Psoas muscle (tissue), 8 donors: ENCODE data around the gene MTFP1. TPM values are rescaled to one million over a fixed set of nuclear protein-coding genes. Genes with fewer than 3 reads are reported as not detected.

Experiments used
- ATAC-seq, 4 donors: fragments of 200-7000 bp; cut with Tn5 transposase; one replicate each; pipeline ENCODE4 v1.9.1; 2020; ENCODE audit warnings: moderate library complexity in 3 of 4, mild to moderate bottlenecking in 2 of 4
- DNase-seq, 2 donors: peaks; one replicate each; pipeline ENCODE4 v3.0.0-alpha.2; 2020
- H3K27ac ChIP-seq: fragments of 200-600 bp; one replicate; pipeline ENCODE4 v1.8.0; 2022
- H3K27me3 ChIP-seq, 3 donors: fragments of 200-600 bp in 1 of 3; one replicate each; pipeline versions ENCODE4 v1.6.1 to v1.8.0; 2013 to 2022; ENCODE audit warnings: low read length in 2 of 3, mild to moderate bottlenecking in 2 of 3, moderate library complexity in 1 of 3; ENCODE audit not compliant: insufficient read depth in 3 of 3
- H3K36me3 ChIP-seq, 2 donors: fragments of 200-600 bp in 1 of 2; one replicate each; pipeline versions ENCODE4 v1.6.1 to v1.8.0; 2013 to 2022; ENCODE audit warnings: low read depth in 1 of 2, mild to moderate bottlenecking in 1 of 2, moderate library complexity in 1 of 2; ENCODE audit not compliant: insufficient read depth in 1 of 2
- H3K4me1 ChIP-seq: fragments of 200-600 bp; one replicate; pipeline ENCODE4 v1.8.0; 2022
- H3K4me3 ChIP-seq: fragments of 200-600 bp; one replicate; pipeline ENCODE4 v1.8.0; 2022; ENCODE audit warnings: mild to moderate bottlenecking
- H3K9me3 ChIP-seq: fragments of 200-600 bp; one replicate; pipeline ENCODE4 v1.8.0; 2022
- CTCF ChIP-seq: fragments of 200-600 bp; IDR thresholded peaks from one replicate; pipeline ENCODE4 v1.8.0; 2022; ENCODE audit warnings: antibody characterized with exemption
- WGBS, 3 donors: extraction: QIAGEN DNeasy Blood & Tissue Kit; methylation state at CpG; one replicate each; pipeline versions ENCODE4 v1.1.6 to v1.1.7; 2013; 5-methylcytosine and 5-hydroxymethylcytosine counted together
- intact Hi-C, 2 donors: fragments of 100-400 bp; cut with DNase I; formaldehyde crosslinking; loops; one replicate each; pipeline versions ENCODE4 v1.11.0 to v1.14.2; 2022
- long read RNA-seq, 2 donors: library from polyadenylated mRNA; unstranded; transcript quantifications; one replicate each; pipeline ENCODE4 v2.0.0, GENCODE V29; 2021
- polyA plus RNA-seq, 3 donors: library from polyadenylated mRNA; stranded (reverse); fragments of 200-250 nt; gene quantifications; one replicate each; pipeline ENCODE4 v1.2.3, GENCODE V29; 2013
- total RNA-seq, 4 donors: library from RNA; stranded (reverse); fragmentation: NEBNext Ultra II Directional in 2 of 4; extraction: Animal tissue kit (Norgen Biotek cat#: 25700) in 2 of 4; gene quantifications; one replicate each; pipeline versions ENCODE4 v1.2.1 to v1.2.4, GENCODE V29; 2021 to 2023
- donor health status: healthy with polysubstance abuse.
- donor health status: DM: no; HTN: no; CAD: no; lungs with moderate emphysema.
- donor health status: Bipolar disorder and iron deficiency.
- donor health status: healthy.
- donor health status: DM: yes; HTN: yes; CAD: no.
- donor health status: DM: no; HTN: no; CAD: no.
- donor health status: DM: no; HTN: no; CAD: no.
- donor health status: DM: yes; HTN: yes; CAD: no.

MTFP1 gene
- total RNA-seq (10 to 100 TPM in 3 of 4 donors, 1 to 10 TPM in 1; 4.3 to 68.7 (median 17.7) TPM), polyA plus RNA-seq (100 to 1,000 TPM in 1 of 3 donors, 10 to 100 TPM in 2; 50.8 to 156 (median 71.3) TPM)
- long read RNA-seq, donor 1, partial matches to known transcripts = 0 of 5 reads
- long read RNA-seq, donor 1, other reads (novel, unspliced or antisense) = 0 of 5 reads
- long read RNA-seq, donor 2, transcript MTFP1-201 (4 exons, 1,370 nt) = major isoform, 38 of 52 reads
- long read RNA-seq, donor 2, transcript MTFP1-203 (4 exons, 912 nt) = minor isoform, 5 of 52 reads
- long read RNA-seq, donor 2, partial matches to known transcripts = 1 of 52 reads
- long read RNA-seq, donor 2, other reads (novel, unspliced or antisense) = 5 of 52 reads

- Histone ChIP-seq H3K4me3 (peak within 1 kb of the TSS; percentile 83), H3K27me3 (no peaks in the 10 kb centered on the region), H3K36me3 (peaks cover 0 to 8% of the 10 kb centered on the region in 2 donors), H3K27ac (peak within 1 kb of the TSS; percentile 72), H3K9me3 (no peaks in the 10 kb centered on the region), H3K4me1 (peaks cover 24% of the 10 kb centered on the region)
- WGBS, 3 donors = 1 to 2% (median 2%) methylated on average over 53 to 61 of the region's 61 CpGs
- DNase-seq = peak; percentile 67 to 74
- intact Hi-C loops = loop anchor here (2.0 to 10.0 kb wide), 4 partner anchors 34 to 179 kb away; partner anchors contain the start of genes CCDC157 (in 1 of the 2), SF3A1 (in 1 of the 2) and TCN2 (in 1 of the 2)
- peak in 1 of 4 donors; percentile 7 for ATAC-seq
- TF ChIP-seq CTCF = no peak
Observed at GRCh38 chr22:30425616-30426387, at the start of gene MTFP1. Gene MTFP1 (plus strand): TSS chr22:30425768. CDS start chr22:30425880, 112 bp downstream.

GRCh38 chr22:30380011-30380410 lies 45.6 kb upstream of the MTFP1 start:
- no peak for TF ChIP-seq CTCF
- peaks cover 0 to 39% of the 10 kb centered on the region in 2 donors for H3K36me3 ChIP-seq
- H3K4me3 ChIP-seq = no peak overlapping the region
- no peak overlapping the region for H3K27ac ChIP-seq
- no peaks in the 10 kb centered on the region for H3K27me3 ChIP-seq
- ATAC-seq = no peak
- H3K9me3 ChIP-seq = no peaks in the 10 kb centered on the region
- peak in 1 of 2 donors; percentile 46 for DNase-seq
- H3K4me1 ChIP-seq = no peaks in the 10 kb centered on the region
- intact Hi-C loops = no loop called here
- 95 to 98% (median 96%) methylated on average over 20 of the region's 20 CpGs for WGBS, 3 donors

- DNase-seq = peak in 1 of 2 donors; percentile 18
- ATAC-seq = no peak
- Histone ChIP-seq H3K36me3 (peaks cover 0 to 39% of the 10 kb centered on the region in 2 donors), H3K27ac (no peak overlapping the region), H3K4me3 (no peak overlapping the region), H3K4me1 (peaks cover 3% of the 10 kb centered on the region), H3K27me3 (no peaks in the 10 kb centered on the region), H3K9me3 (no peaks in the 10 kb centered on the region)
- WGBS, 3 donors = 86 to 93% (median 90%) methylated on average over 12 of the region's 12 CpGs
- no peak for TF ChIP-seq CTCF
- intact Hi-C loops = no loop called here
Observed at GRCh38 chr22:30381264-30381663, 44.3 kb upstream of the MTFP1 start.

DNA sequence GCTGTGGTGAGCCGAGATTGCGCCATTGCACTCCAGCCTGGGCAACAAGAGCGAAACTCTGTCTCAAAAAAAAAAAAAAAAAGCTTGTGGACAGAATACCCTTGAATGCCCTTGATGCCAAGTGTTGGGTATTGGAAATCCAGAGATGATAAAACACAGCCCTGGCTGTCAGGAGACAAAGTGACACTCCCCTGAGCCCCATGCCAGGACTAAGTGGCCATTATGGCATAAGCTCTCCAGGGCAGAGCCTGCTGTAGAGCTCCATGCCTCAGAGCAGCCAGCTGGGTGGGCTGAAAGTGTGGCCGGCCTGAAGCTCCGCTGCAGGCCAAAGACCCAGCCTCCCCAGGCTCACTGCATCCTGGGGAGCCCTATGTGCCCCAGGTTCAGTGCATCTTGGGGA lies 43.2 kb upstream of the MTFP1 start:
- DNase-seq (no peak), ATAC-seq (no peak)
- H3K4me1 ChIP-seq = peaks cover 8% of the 10 kb centered on the region
- H3K36me3 ChIP-seq = peaks cover 0 to 34% of the 10 kb centered on the region in 2 donors
- WGBS, 3 donors = 90 to 96% (median 95%) methylated on average over 4 to 5 of the region's 5 CpGs
- intact Hi-C loops = no loop called here
- no peaks in the 10 kb centered on the region for H3K9me3 ChIP-seq
- H3K27me3 ChIP-seq = no peaks in the 10 kb centered on the region
- no peak overlapping the region for H3K27ac ChIP-seq
- H3K4me3 ChIP-seq = no peak overlapping the region
- no peak for TF ChIP-seq CTCF
